ENCODE data around the gene CHI3L2. TPM values are rescaled to one million over a fixed set of nuclear protein-coding genes. Genes with fewer than 3 reads are reported as not detected.

CHI3L2 gene
- total RNA-seq, 1 donor from 2014 or later, result not detected

DNA sequence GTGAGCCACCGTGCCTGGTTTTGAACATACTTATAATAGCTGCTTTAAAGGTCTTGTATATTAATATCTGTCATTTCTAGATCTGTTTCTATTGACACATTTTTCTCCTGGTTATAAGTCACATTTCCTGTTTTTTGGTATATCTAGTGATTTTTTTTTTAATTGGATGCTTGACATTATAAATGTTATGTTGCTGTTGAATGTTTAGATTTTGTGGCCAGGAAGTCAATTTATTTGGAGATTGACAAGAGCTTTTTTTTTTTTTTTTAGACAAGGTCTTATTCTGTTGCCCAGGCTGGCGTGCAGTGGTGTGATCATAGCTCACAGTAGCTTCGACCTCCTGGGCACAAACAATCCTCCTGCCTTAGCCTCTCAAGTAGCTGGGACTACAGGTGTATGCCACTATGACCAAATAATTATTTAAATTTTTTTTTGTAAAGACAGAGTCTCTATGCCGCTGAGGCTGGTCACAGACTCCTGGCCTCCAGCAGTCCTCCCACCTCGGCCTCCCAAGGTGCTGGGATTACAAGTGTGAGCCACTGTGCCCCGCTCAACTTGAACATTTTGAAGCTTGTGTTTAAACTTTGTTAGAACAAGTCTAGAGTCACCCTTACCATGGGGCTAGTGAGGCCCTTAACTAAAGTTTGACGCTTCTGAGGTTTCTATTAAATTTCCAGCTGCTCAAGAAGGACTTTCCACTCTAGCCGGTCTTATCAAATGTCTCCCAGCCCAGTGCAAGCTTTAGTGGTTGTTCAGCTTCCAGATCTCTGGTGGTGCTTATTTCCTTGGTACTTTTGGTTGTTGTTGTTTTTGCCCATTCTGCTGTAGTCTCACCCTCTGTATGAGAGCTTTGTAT is 8.6 kb upstream of the CHI3L2 start:
- H3K9me3 Mint-ChIP-seq (ENCODE audit: low read depth), result no peaks in the 10 kb centered on the region
- peaks cover 10% of the 10 kb centered on the region for H3K4me1 Mint-ChIP-seq (ENCODE audit: low read depth)
- no peak overlapping the region for H3K27ac Mint-ChIP-seq (ENCODE audit: unreplicated experiment)

DNA sequence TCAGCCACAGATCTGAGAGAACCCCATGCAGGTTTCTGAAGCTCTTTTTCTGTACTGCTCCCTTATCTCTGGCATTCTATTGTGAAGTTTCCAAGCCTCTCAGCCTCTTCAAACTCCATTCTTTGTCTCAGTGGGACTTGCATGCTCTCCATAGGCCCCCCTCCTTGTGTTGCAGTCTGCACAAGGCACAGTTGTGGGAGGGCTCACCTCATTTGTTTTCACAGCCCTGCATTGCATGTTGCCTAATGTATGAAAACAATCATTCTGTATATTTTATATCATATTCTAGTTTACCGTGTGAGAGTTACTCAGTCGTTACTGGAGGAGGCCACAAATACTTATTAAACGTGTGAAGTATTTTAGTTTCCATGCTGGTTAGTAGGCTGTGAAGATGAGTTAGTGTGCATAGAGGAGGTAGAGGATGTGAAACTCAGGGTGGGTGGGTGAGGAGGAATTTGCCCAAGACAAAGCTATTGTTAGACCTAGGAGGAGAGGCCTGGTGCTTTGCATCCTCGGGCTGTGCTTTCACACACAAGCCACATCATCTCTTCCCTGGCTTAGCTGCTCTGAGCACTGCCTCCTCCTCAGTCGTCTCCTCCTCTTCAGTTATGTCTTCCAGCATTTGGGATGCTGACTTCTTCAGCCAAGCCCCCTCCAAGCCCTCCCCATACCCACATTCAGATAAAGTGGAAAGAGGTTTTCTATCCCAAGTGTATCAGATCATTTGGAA is 7.8 kb upstream of the CHI3L2 start:
- H3K9me3 Mint-ChIP-seq (ENCODE audit: low read depth), result no peaks in the 10 kb centered on the region

More for the DNA sequence above, 8.6 kb upstream of the CHI3L2 start:
- H3K27me3 Mint-ChIP-seq (ENCODE audit: low read depth), result peaks cover 8% of the 10 kb centered on the region
- no peaks in the 10 kb centered on the region for H3K36me3 Mint-ChIP-seq (ENCODE audit: low read depth)
- no peak overlapping the region for H3K4me3 Mint-ChIP-seq (ENCODE audit: unreplicated experiment)
- no peak for DNase-seq (ENCODE audit: low spot score)
- TF ChIP-seq, protein P1, sequence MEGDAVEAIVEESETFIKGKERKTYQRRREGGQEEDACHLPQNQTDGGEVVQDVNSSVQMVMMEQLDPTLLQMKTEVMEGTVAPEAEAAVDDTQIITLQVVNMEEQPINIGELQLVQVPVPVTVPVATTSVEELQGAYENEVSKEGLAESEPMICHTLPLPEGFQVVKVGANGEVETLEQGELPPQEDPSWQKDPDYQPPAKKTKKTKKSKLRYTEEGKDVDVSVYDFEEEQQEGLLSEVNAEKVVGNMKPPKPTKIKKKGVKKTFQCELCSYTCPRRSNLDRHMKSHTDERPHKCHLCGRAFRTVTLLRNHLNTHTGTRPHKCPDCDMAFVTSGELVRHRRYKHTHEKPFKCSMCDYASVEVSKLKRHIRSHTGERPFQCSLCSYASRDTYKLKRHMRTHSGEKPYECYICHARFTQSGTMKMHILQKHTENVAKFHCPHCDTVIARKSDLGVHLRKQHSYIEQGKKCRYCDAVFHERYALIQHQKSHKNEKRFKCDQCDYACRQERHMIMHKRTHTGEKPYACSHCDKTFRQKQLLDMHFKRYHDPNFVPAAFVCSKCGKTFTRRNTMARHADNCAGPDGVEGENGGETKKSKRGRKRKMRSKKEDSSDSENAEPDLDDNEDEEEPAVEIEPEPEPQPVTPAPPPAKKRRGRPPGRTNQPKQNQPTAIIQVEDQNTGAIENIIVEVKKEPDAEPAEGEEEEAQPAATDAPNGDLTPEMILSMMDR (IDR thresholded peaks at IDR 0.05), result no peak

DNA sequence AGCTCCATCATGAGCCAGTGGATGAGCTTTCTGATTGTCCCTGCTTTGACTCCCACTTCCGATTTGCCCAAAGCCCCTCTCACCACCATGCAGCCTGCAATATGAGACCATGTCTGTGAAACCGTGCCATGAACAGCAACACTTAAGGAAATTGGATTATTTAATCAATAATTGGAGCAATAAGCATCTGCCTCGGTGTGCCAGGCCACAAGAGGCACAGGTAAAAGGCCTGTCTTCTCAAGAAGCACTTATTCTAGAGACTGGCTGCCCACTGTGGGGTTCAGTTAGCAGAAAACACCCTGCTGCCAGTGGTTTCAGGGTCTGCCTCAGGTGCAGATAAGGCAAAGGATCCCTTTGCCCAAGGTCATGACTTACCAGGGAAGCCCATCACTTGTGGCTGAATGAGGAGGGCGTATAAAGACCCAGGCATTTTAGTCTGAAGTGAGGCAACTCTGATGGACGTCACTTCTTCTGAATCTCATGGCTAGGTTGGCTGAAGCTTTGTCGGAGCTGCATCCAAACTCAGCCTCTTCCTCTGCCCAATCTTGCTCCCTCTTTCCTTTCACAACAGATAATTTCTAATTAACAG is 7.1 kb upstream of the CHI3L2 start:
- Mint-ChIP-seq H3K27me3 (ENCODE audit: low read depth) (peaks cover 8% of the 10 kb centered on the region), H3K36me3 (ENCODE audit: low read depth) (no peaks in the 10 kb centered on the region), H3K9me3 (ENCODE audit: low read depth) (no peaks in the 10 kb centered on the region), H3K4me3 (ENCODE audit: unreplicated experiment) (no peak overlapping the region), H3K27ac (ENCODE audit: unreplicated experiment) (no peak overlapping the region), H3K4me1 (ENCODE audit: low read depth) (peaks cover 12% of the 10 kb centered on the region)
- no peak for DNase-seq (ENCODE audit: low spot score)
- TF ChIP-seq, protein P1 (IDR thresholded peaks at IDR 0.05), result no peak

More for the DNA sequence above, 7.8 kb upstream of the CHI3L2 start:
- H3K36me3 Mint-ChIP-seq (ENCODE audit: low read depth), result no peaks in the 10 kb centered on the region
- peaks cover 8% of the 10 kb centered on the region for H3K27me3 Mint-ChIP-seq (ENCODE audit: low read depth)
- H3K27ac Mint-ChIP-seq (ENCODE audit: unreplicated experiment), result no peak overlapping the region
- no peak for DNase-seq (ENCODE audit: low spot score)
- H3K4me1 Mint-ChIP-seq (ENCODE audit: low read depth), result peaks cover 10% of the 10 kb centered on the region
- no peak overlapping the region for H3K4me3 Mint-ChIP-seq (ENCODE audit: unreplicated experiment)
- TF ChIP-seq, protein P1 (IDR thresholded peaks at IDR 0.05), result no peak

DNA sequence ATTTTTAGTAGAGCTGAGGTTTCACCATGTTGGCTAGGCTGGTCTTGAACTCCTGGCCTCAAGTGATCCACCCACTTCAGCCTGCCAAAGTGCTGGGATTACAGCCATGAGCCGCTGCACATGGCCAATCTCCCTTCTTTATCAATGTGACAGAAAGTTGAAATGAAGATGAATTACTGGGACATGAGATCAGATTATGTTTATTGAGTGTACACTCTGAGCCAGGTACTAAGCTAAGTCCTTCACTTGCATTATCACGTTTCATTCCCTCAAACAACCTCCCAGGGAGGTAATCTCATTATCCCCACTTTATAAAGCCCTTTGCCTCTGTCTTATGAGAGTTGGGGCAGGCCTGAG is 6.3 kb upstream of the CHI3L2 start:
- H3K27me3 Mint-ChIP-seq (ENCODE audit: low read depth), result peaks cover 8% of the 10 kb centered on the region
- H3K4me1 Mint-ChIP-seq (ENCODE audit: low read depth), result peaks cover 21% of the 10 kb centered on the region
- TF ChIP-seq, protein P1 (IDR thresholded peaks at IDR 0.05), result no peak
- no peak overlapping the region for H3K4me3 Mint-ChIP-seq (ENCODE audit: unreplicated experiment)
- no peak for DNase-seq (ENCODE audit: low spot score)
- H3K9me3 Mint-ChIP-seq (ENCODE audit: low read depth), result no peaks in the 10 kb centered on the region
- no peak overlapping the region for H3K27ac Mint-ChIP-seq (ENCODE audit: unreplicated experiment)
- H3K36me3 Mint-ChIP-seq (ENCODE audit: low read depth), result no peaks in the 10 kb centered on the region

DNA sequence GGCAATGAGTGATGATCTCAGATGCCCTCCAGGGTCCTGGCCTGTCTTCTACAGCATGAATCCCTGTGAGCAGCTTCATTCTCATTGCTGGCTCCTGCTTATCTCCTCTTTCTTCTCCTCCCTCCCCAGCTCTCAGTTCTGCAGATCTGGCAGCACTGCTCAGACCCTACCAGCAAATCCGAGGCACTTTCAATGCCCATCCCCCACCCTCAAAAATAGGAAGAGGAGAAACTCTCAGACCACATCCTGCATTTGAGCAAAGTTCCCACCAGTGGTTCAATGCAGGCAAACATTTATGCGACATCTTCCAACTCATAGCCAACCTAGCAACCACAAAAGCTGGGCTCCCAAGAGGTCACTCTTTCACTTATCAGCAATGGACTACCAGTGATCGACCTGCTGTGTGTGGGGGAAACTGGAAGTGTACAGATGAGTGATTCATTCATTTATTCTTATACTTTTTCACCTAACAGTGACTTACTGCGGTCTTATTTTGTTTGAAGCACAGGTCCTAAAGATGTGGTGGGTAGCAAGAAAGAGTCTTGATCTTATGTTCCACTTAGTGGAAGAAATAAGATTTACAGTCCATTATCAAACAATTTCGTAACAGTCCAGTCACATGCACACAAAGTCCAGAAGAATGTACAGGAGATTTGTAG is 5.8 kb upstream of the CHI3L2 start:
- H3K27ac Mint-ChIP-seq (ENCODE audit: unreplicated experiment), result no peak overlapping the region

More for the DNA sequence above, 5.8 kb upstream of the CHI3L2 start:
- H3K27me3 Mint-ChIP-seq (ENCODE audit: low read depth), result peaks cover 8% of the 10 kb centered on the region
- H3K36me3 Mint-ChIP-seq (ENCODE audit: low read depth), result no peaks in the 10 kb centered on the region
- H3K9me3 Mint-ChIP-seq (ENCODE audit: low read depth), result no peaks in the 10 kb centered on the region
- TF ChIP-seq, protein P1 (IDR thresholded peaks at IDR 0.05), result no peak
- H3K4me1 Mint-ChIP-seq (ENCODE audit: low read depth), result peaks cover 22% of the 10 kb centered on the region
- no peak for DNase-seq (ENCODE audit: low spot score)
- no peak overlapping the region for H3K4me3 Mint-ChIP-seq (ENCODE audit: unreplicated experiment)
